Stomach smooth muscle (tissue), 2 donors: ENCODE results near the gene SFRP5.

Experiments
- H3K27ac ChIP-seq: one replicate; pipeline ENCODE4 v1.7.0; 2013; ENCODE audit warnings: mild to moderate bottlenecking, low read length, inconsistent platforms
- H3K27me3 ChIP-seq, 2 donors: one replicate each; pipeline ENCODE4 v1.7.0; 2013; ENCODE audit warnings: low read length in 2 of 2; ENCODE audit not compliant: insufficient read depth in 2 of 2, control insufficient read depth in 1 of 2
- H3K36me3 ChIP-seq, 2 donors: one replicate each; pipeline ENCODE4 v1.7.0; 2013; ENCODE audit warnings: low read length in 2 of 2; ENCODE audit not compliant: control insufficient read depth in 2 of 2, insufficient read depth in 2 of 2
- H3K4me1 ChIP-seq: one replicate; pipeline ENCODE4 v1.7.0; 2013; ENCODE audit warnings: low read length; ENCODE audit not compliant: control insufficient read depth, insufficient read depth
- H3K4me3 ChIP-seq, 2 donors: one replicate each; pipeline ENCODE4 v1.7.0; 2013; ENCODE audit warnings: low read length in 2 of 2
- H3K9ac ChIP-seq, 2 donors: one replicate each; pipeline ENCODE4 v1.7.0; 2013; ENCODE audit warnings: low read length in 2 of 2, mild to moderate bottlenecking in 1 of 2
- H3K9me3 ChIP-seq, 2 donors: one replicate each; pipeline ENCODE4 v1.7.0; 2013; ENCODE audit warnings: low read length in 2 of 2; ENCODE audit not compliant: control insufficient read depth in 2 of 2
- donor health status: healthy.
- donor health status: Pancreatic carcinoma.

The SFRP5 gene

DNA sequence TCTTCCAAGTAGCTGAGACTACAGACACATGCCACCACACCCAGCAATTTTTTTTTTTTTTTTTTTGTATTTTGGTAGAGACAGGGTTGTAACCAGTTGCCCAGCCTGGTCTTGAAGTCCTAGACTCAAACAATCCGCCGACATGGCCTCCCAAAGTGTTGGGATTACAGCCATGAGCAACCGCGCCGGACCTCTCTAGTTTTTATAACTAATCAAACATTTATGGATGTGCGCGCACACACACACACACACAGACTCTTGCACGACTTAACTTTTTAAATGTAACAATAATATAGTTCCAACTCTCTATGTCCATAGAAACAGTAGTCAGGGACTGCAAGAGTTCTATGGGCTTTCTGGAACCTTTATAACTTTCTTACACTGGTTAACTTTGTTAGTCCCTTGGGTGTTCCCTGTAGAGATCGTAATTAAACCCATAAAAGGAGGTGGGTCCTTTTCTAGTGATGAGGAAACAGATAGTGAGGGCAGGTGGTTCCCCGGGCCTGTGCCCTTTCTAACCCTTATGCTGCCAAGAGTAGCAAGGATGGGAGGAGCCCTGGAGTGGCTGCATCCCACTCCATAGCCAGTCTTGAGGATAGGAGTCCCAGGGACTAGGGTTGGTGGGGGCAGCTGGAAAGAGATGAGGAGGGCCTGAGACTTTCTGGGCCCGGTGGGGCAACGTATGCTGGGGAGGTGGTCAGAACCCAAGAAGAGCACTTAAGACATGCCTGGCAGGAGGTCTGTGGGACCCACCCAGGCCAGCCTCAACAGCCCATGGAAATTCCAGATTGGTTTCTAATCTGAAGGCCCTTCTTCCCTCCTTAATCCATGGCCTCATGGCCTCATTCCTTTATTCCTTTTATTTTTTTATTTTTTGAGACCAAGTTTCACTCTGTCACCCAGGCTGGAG lies 49.7 kb downstream of the SFRP5 start:
- H3K27me3 ChIP-seq, result no peaks in the 10 kb centered on the region
- peaks cover 34% of the 10 kb centered on the region for H3K4me1 ChIP-seq
- no peak overlapping the region for H3K27ac ChIP-seq
- peaks cover 16% of the 10 kb centered on the region in 2 donors for H3K36me3 ChIP-seq
- no peak overlapping the region for H3K9ac ChIP-seq
- no peaks in the 10 kb centered on the region for H3K9me3 ChIP-seq
- no peak overlapping the region for H3K4me3 ChIP-seq

DNA sequence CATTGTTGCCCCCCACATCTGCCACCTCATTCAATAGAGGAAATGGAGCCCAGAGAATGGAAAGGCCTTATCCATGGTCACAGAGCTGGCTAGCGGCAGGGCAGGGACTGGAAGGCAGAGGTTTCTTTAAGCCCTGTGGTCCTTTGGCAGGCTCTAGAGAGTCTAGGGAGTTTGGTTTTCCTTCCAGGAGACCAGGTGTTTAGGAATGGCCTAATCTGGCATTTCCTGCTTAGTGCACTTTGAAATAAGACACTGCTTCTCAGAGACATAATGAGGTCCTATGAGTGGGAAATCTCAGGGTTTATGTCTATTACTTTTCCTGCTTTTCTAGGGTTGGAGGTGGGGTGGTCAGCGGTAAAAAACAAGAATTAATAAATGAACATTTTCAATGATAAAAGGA lies 52.2 kb downstream of the SFRP5 start:
- peaks cover 21 to 24% of the 10 kb centered on the region in 2 donors for H3K36me3 ChIP-seq
- no peaks in the 10 kb centered on the region for H3K27me3 ChIP-seq
- H3K4me3 ChIP-seq, result no peak overlapping the region
- peaks cover 53% of the 10 kb centered on the region for H3K4me1 ChIP-seq
- H3K27ac ChIP-seq, result no peak overlapping the region
- H3K9me3 ChIP-seq, result no peaks in the 10 kb centered on the region
- no peak overlapping the region for H3K9ac ChIP-seq

DNA sequence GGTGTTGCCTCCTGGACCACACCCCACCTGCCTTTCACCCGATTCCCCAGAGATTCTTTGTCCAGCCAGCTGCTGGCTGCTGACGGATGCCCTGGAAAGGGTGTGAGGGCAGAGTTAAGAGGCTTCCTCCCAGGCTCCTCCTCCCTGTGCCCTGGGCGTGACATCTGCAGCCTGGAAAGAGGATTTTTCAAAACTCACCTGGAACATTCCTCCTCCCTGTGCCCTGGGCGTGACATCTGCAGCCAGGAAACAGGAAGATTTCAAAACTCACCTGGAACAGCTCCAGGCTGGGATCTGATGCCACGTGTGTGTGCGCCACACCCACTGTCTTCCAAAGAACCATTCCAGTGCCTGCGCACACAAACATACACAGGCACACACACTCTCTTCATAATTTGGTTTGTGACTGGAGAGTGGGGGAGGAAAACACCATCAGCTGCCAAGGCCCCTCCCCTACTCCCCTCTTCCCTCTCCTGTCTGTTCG lies 53.1 kb downstream of the SFRP5 start:
- Histone ChIP-seq H3K4me3 (peak overlapping the region in 1 of 2 donors; percentile 29), H3K9me3 (no peaks in the 10 kb centered on the region), H3K9ac (peak overlapping the region in 1 of 2 donors; percentile 36), H3K36me3 (peaks cover 21 to 24% of the 10 kb centered on the region in 2 donors), H3K4me1 (peaks cover 56% of the 10 kb centered on the region), H3K27ac (peak overlapping the region; percentile 67), H3K27me3 (no peaks in the 10 kb centered on the region)

DNA sequence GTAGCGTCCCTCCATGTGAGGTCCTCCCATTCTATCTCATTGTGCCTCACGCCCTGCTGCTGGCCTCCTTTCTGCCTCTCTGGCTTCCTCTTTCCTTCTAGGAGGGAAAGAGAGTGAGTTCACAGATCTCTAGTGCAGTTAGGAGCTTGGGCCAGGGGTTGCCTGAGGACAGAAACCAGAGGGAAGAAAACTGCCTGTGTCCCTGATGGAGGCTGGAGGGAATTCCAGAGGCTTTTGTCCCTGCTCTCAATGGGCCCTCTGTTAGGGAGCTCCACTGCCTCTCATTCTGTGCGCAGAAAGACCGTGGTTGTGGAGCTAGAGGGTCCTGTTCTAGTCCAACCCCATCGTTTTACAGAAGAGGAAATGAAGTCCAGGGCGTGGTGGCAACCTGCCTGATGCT lies 53.6 kb downstream of the SFRP5 start:
- H3K9me3 ChIP-seq, result no peaks in the 10 kb centered on the region
- H3K27ac ChIP-seq, result peak overlapping the region; percentile 67
- no peaks in the 10 kb centered on the region for H3K27me3 ChIP-seq
- peak overlapping the region in 1 of 2 donors; percentile 29 for H3K4me3 ChIP-seq
- peak overlapping the region in 1 of 2 donors; percentile 36 for H3K9ac ChIP-seq
- peaks cover 56% of the 10 kb centered on the region for H3K4me1 ChIP-seq
- peaks cover 20 to 24% of the 10 kb centered on the region in 2 donors for H3K36me3 ChIP-seq

DNA sequence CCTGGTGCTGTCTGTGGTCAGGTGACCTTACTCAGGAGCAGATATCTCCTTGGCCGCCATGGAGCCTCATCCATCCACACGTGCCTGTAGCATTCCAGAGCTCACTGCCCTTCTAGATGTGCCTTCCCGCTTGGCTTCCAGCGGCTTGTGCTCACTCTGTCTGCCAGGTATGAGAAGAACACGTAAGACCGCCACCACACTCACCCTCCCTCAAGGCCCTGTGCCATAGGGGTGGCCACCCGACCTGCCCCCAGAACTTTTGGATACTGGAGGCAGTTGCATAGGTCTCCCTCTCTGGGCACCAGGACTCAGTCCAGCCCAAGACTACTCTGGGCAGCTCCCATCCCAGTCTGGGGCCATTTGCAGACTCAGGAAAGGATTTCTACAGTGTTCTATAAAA lies 54.2 kb downstream of the SFRP5 start:
- Histone ChIP-seq H3K27me3 (no peaks in the 10 kb centered on the region), H3K9ac (peak overlapping the region in 1 of 2 donors; percentile 36), H3K4me1 (peaks cover 62% of the 10 kb centered on the region), H3K9me3 (no peaks in the 10 kb centered on the region), H3K27ac (peak overlapping the region; percentile 67), H3K36me3 (peaks cover 18 to 24% of the 10 kb centered on the region in 2 donors), H3K4me3 (no peak overlapping the region)
